Neuronal stem cell (in vitro differentiated cells): Measurements from ENCODE around the gene SRGAP3.
"Not testable (repeated sequence)": the region's sequence is repeated elsewhere in the genome, so short reads cannot be mapped to it uniquely, and the experiment has no call there.

Experiments used
- DNase-seq: peaks from one replicate; pipeline ENCODE4 v3.0.0-alpha.2; 2013; ENCODE audit warnings: low spot score
- H2AFZ ChIP-seq: one replicate; pipeline ENCODE4 v1.6.1; 2013; ENCODE audit warnings: mild to moderate bottlenecking, low read length, inconsistent platforms
- H2AK5ac ChIP-seq: 2 replicates; pipeline ENCODE4 v1.6.1; 2013; ENCODE audit warnings: low read depth, mild to moderate bottlenecking, inconsistent platforms, low read length, moderate library complexity, mixed read lengths
- H2BK120ac ChIP-seq: 2 replicates; pipeline ENCODE4 v1.6.1; 2013; ENCODE audit warnings: low read depth, mild to moderate bottlenecking, inconsistent platforms, low read length, moderate library complexity, mixed read lengths
- H2BK12ac ChIP-seq: one replicate; pipeline ENCODE4 v1.6.1; 2013; ENCODE audit warnings: low read length, inconsistent platforms
- H2BK15ac ChIP-seq: 2 replicates; pipeline ENCODE4 v1.6.1; 2013; ENCODE audit warnings: mild to moderate bottlenecking, low read length, inconsistent platforms, mixed read lengths
- H2BK5ac ChIP-seq: one replicate; pipeline ENCODE4 v1.6.1; 2013; ENCODE audit warnings: inconsistent platforms, mild to moderate bottlenecking, low read length, moderate library complexity
- H3K14ac ChIP-seq: one replicate; pipeline ENCODE4 v1.6.1; 2013; ENCODE audit warnings: low read length, inconsistent platforms
- H3K18ac ChIP-seq: 2 replicates; pipeline ENCODE4 v1.6.1; 2013; ENCODE audit warnings: low read length, inconsistent platforms
- H3K23ac ChIP-seq: 2 replicates; pipeline ENCODE4 v1.6.1; 2013; ENCODE audit warnings: low read depth, mild to moderate bottlenecking, mixed read lengths, low read length, inconsistent platforms; ENCODE audit not compliant: poor library complexity
- H3K27ac ChIP-seq: replicated peaks from 3 replicates; pipeline ENCODE4 v1.5.1; 2013; ENCODE audit warnings: low read length, inconsistent platforms
- H3K27me3 ChIP-seq, 3 experiments: 2 replicates each; pipeline ENCODE4 v1.6.1; 2013; ENCODE audit warnings: low read length in 3 of 3, mild to moderate bottlenecking in 2 of 3, inconsistent platforms in 1 of 3, low read depth in 1 of 3, mixed read lengths in 1 of 3, moderate library complexity in 1 of 3; ENCODE audit not compliant: control insufficient read depth in 3 of 3, insufficient read depth in 3 of 3
- H3K36me3 ChIP-seq, 2 donors: replicated peaks in 1 of 2; 2 replicates each; pipeline ENCODE4 v1.6.1; 2013; ENCODE audit warnings: low read length in 2 of 2; ENCODE audit not compliant: control insufficient read depth in 2 of 2, insufficient read depth in 2 of 2
- H3K4ac ChIP-seq: 2 replicates; pipeline ENCODE4 v1.6.1; 2013; ENCODE audit warnings: inconsistent platforms, mild to moderate bottlenecking, low read length, moderate library complexity
- H3K4me1 ChIP-seq, 2 donors: 1 replicate in 1 of 2; 2 replicates in 1 of 2; pipeline ENCODE4 v1.6.1; 2013; ENCODE audit warnings: low read length in 2 of 2, low read depth in 1 of 2; ENCODE audit not compliant: control insufficient read depth in 2 of 2, insufficient read depth in 1 of 2
- H3K4me2 ChIP-seq: one replicate; pipeline ENCODE4 v1.6.1; 2013; ENCODE audit warnings: mild to moderate bottlenecking, low read length, inconsistent platforms; ENCODE audit not compliant: insufficient read depth, poor library complexity, severe bottlenecking
- H3K4me3 ChIP-seq, 2 donors: 2 replicates each; pipeline ENCODE4 v1.5.1; 2013; ENCODE audit warnings: low read length in 2 of 2, mild to moderate bottlenecking in 2 of 2, inconsistent platforms in 1 of 2, moderate library complexity in 1 of 2
- H3K79me1 ChIP-seq: one replicate; pipeline ENCODE4 v1.6.1; 2013; ENCODE audit warnings: low read depth, mild to moderate bottlenecking, inconsistent platforms, low read length, moderate library complexity
- H3K9ac ChIP-seq: one replicate; pipeline ENCODE4 v1.6.1; 2013; ENCODE audit warnings: mild to moderate bottlenecking, low read depth, low read length, inconsistent platforms; ENCODE audit not compliant: poor library complexity
- H3K9me3 ChIP-seq, 2 donors: replicated peaks in 1 of 2; 2 replicates each; pipeline versions ENCODE3 to v1.6.1; 2013; ENCODE audit warnings: low read length in 2 of 2, mild to moderate bottlenecking in 2 of 2, inconsistent platforms in 1 of 2, low read depth in 1 of 2, mixed read lengths in 1 of 2, moderate library complexity in 1 of 2; ENCODE audit not compliant: control insufficient read depth in 2 of 2, insufficient read depth in 1 of 2
- H4K8ac ChIP-seq: one replicate; pipeline ENCODE4 v1.6.1; 2013; ENCODE audit warnings: low read depth, mild to moderate bottlenecking, inconsistent platforms, low read length, moderate library complexity
- H4K91ac ChIP-seq: one replicate; pipeline ENCODE4 v1.6.1; 2013; ENCODE audit warnings: low read length, low read depth, mild to moderate bottlenecking, inconsistent platforms; ENCODE audit not compliant: poor library complexity
- WGBS, 2 donors: extraction: QIAGEN DNeasy Blood & Tissue Kit; methylation state at CpG; one replicate each; pipeline ENCODE4 v1.1.7; 2013; ENCODE audit warnings: missing lambda C conversion rate in 2 of 2, mixed read lengths in 1 of 2; ENCODE audit not compliant: insufficient read length in 2 of 2, insufficient replicate concordance in 1 of 2; ENCODE audit errors: extremely low coverage in 2 of 2; 5-methylcytosine and 5-hydroxymethylcytosine counted together

The SRGAP3 gene

GRCh38 chr3:9293953-9294352 lies 44.5 kb upstream of the SRGAP3 start:
- H4K91ac ChIP-seq, H3K27me3 ChIP-seq, H2AK5ac ChIP-seq, H3K18ac ChIP-seq, H3K4me2 ChIP-seq, H2BK5ac ChIP-seq, H2BK12ac ChIP-seq, H2BK15ac ChIP-seq, H3K79me1 ChIP-seq, H3K4ac ChIP-seq, H3K23ac ChIP-seq, DNase-seq, H4K8ac ChIP-seq, H2BK120ac ChIP-seq, H3K4me1 ChIP-seq, H3K36me3 ChIP-seq, H3K14ac ChIP-seq, H3K4me3 ChIP-seq, H3K9me3 ChIP-seq, H3K9ac ChIP-seq, H3K27ac ChIP-seq, H2AFZ ChIP-seq: not testable (repeated sequence)
- no CpG with 5 or more reads among the region's 2 CpGs for WGBS, 2 donors

DNA sequence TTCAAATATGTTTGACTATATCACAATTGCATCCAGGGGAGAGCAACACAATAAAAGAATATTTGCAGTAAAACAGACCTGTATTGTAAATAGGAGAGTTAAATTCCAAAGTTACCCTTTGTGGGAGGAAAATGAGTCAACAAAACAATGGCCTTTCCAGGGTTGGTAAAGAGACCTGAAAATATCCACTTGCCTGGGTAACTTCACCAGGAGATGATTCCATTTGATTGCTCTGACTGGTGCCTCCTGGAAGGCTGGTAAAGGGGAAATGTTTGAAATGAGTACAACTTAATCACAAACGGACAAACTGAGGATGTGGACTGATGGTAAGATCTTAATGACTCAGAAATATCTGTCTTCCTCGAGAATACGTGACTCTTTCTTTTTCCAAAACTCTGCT lies 43.6 kb upstream of the SRGAP3 start:
- Histone ChIP-seq H3K9me3 (peaks cover 0 to 4% of the 10 kb centered on the region in 2 donors), H3K23ac (no peak overlapping the region), H2BK15ac (no peak overlapping the region), H2AK5ac (no peak overlapping the region), H3K79me1 (no peaks in the 10 kb centered on the region), H4K8ac (no peak overlapping the region), H2BK120ac (no peak overlapping the region), H3K4me1 (peaks cover 0 to 3% of the 10 kb centered on the region in 2 donors), H3K27ac (no peak overlapping the region), H3K14ac (no peak overlapping the region), H2BK12ac (no peak overlapping the region), H2BK5ac (no peak overlapping the region), H4K91ac (no peak overlapping the region), H3K18ac (no peak overlapping the region), H3K4me2 (no peak overlapping the region), H3K4me3 (no peak overlapping the region), H2AFZ (no peak overlapping the region), H3K4ac (no peak overlapping the region), H3K27me3 (no peaks in the 10 kb centered on the region), H3K36me3 (no peaks in the 10 kb centered on the region), H3K9ac (no peak overlapping the region)
- DNase-seq: no peak
- WGBS, 2 donors: no CpG with 5 or more reads among the region's 3 CpGs

DNA sequence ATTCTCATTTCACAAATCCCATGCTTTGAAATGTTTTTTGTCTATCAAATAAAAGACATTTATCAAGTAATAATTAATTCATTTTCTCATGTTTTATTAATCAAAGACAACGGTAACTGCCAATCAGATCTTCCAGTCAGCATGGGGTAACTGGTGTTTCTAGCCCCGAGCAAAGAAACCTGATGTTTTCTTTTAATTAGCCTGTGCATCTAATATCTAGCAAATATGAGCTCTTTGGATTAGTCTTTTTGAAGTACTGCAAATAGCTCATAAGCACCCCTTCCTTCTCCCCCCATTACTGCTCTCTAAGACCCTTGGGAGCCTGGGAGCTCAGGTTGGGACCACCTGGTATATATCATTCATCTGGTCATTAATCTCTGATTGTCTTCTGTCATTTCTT lies 43.1 kb upstream of the SRGAP3 start:
- H2AFZ ChIP-seq: no peak overlapping the region
- H3K18ac ChIP-seq: no peak overlapping the region
- H3K36me3 ChIP-seq: no peaks in the 10 kb centered on the region
- H3K23ac ChIP-seq: no peak overlapping the region
- H3K9ac ChIP-seq: no peak overlapping the region
- H3K4ac ChIP-seq: no peak overlapping the region
- peaks cover 0 to 3% of the 10 kb centered on the region in 2 donors for H3K4me1 ChIP-seq
- no peak overlapping the region for H4K8ac ChIP-seq
- no peak for DNase-seq
- no peak overlapping the region for H3K14ac ChIP-seq
- H2BK12ac ChIP-seq: no peak overlapping the region
- no peak overlapping the region for H2BK5ac ChIP-seq
- no peaks in the 10 kb centered on the region for H3K79me1 ChIP-seq
- WGBS, 2 donors: no CpG with 5 or more reads among the region's 2 CpGs
- no peak overlapping the region for H2AK5ac ChIP-seq
- no peak overlapping the region for H3K4me3 ChIP-seq
- peaks cover 0 to 4% of the 10 kb centered on the region in 2 donors for H3K9me3 ChIP-seq
- no peak overlapping the region for H2BK120ac ChIP-seq
- H2BK15ac ChIP-seq: no peak overlapping the region
- no peak overlapping the region for H3K4me2 ChIP-seq
- no peak overlapping the region for H4K91ac ChIP-seq
- H3K27ac ChIP-seq: no peak overlapping the region
- H3K27me3 ChIP-seq: no peaks in the 10 kb centered on the region

GRCh38 chr3:9291821-9292410 lies 42.5 kb upstream of the SRGAP3 start:
- Histone ChIP-seq H2BK12ac (no peak overlapping the region), H3K27me3 (no peaks in the 10 kb centered on the region), H3K23ac (no peak overlapping the region), H2AK5ac (no peak overlapping the region), H2BK120ac (no peak overlapping the region), H2AFZ (peak overlapping the region; percentile 5), H3K4me3 (no peak overlapping the region), H2BK15ac (no peak overlapping the region), H3K27ac (no peak overlapping the region), H4K91ac (no peak overlapping the region), H3K4ac (no peak overlapping the region), H3K4me2 (no peak overlapping the region), H3K18ac (no peak overlapping the region), H3K4me1 (peaks cover 0 to 3% of the 10 kb centered on the region in 2 donors), H4K8ac (no peak overlapping the region), H3K36me3 (no peaks in the 10 kb centered on the region), H3K79me1 (no peaks in the 10 kb centered on the region), H3K9ac (no peak overlapping the region), H3K9me3 (peaks cover 0 to 4% of the 10 kb centered on the region in 2 donors), H2BK5ac (no peak overlapping the region), H3K14ac (no peak overlapping the region)
- no CpG with 5 or more reads among the region's 6 CpGs for WGBS, 2 donors
- no peak for DNase-seq
